Measurements from ENCODE around the gene HS2ST1. TPM values are rescaled to one million over a fixed set of nuclear protein-coding genes. Genes with fewer than 3 reads are reported as not detected.

The HS2ST1 gene
- total and polyA plus RNA-seq, 10 of the 15 experiments (the other 5 are each of a cell fraction or from before 2014, with no cell fraction given): 5.4 to 30.8 (median 18.6) TPM

- Histone ChIP-seq H3K4me2 (ENCODE audit: control insufficient read depth, insufficient read depth) (no peak overlapping the region), H3K27ac (ENCODE audit: control insufficient read depth, insufficient read depth) (no peak overlapping the region), H3K27me3 (replicated peaks in 1 of 2; ENCODE audit: control insufficient read depth in 2 of 2, insufficient read depth in 2 of 2, low read length in 1 of 2) (no peaks in the 10 kb centered on the region), H3K9me3 (replicated peaks; ENCODE audit: control insufficient read depth, insufficient read depth, low read length) (no peaks in the 10 kb centered on the region), H3K79me2 (ENCODE audit: control insufficient read depth, insufficient read depth, low read length) (peaks cover 1% of the 10 kb centered on the region), H3K4me3 (no peak overlapping the region), H4K20me1 (ENCODE audit: control insufficient read depth, insufficient read depth) (no peaks in the 10 kb centered on the region), H3K4me1 (ENCODE audit: control insufficient read depth, insufficient read depth, low read length) (no peaks in the 10 kb centered on the region), H3K36me3 (ENCODE audit: control insufficient read depth in 2 of 2, insufficient read depth in 2 of 2, low read length in 1 of 2) (no peaks in the 10 kb centered on the region), H3K9ac (ENCODE audit: control insufficient read depth, insufficient read depth, low read length) (no peak overlapping the region), H2AFZ (ENCODE audit: control insufficient read depth, low read depth, low read length) (no peak overlapping the region)
- ChIA-PET SMC1A (ENCODE audit: uncharacterized antibody, unreplicated experiment) (interaction anchor here (1.2 to 5.6 kb wide), 4 partner anchors 11 to 239 kb away, joined by 3 to 40 read pairs (median 4); no protein-coding TSS in a partner anchor), RAD21 (ENCODE audit: unreplicated experiment) (interaction anchor here (1.0 kb wide), 1 partner anchor 9 kb away, joined by 3 read pairs; no protein-coding TSS in a partner anchor), POLR2A (no interaction called here), CTCF (interaction anchor here (5.8 kb wide), 1 partner anchor 12 kb away, joined by 42 read pairs; no protein-coding TSS in a partner anchor)
- in situ Hi-C loops (cut with MboI) (no loop called here), intact Hi-C loops (cut with micrococcal nuclease; ENCODE audit: unreplicated experiment) (no loop called here)
- DNase-seq (ENCODE audit: low read depth, low spot score) (no peak), ATAC-seq (no peak), FAIRE-seq (no peak)
- no TSS peak for BruUV-seq (replicated peaks)
- TF ChIP-seq, protein P1, sequence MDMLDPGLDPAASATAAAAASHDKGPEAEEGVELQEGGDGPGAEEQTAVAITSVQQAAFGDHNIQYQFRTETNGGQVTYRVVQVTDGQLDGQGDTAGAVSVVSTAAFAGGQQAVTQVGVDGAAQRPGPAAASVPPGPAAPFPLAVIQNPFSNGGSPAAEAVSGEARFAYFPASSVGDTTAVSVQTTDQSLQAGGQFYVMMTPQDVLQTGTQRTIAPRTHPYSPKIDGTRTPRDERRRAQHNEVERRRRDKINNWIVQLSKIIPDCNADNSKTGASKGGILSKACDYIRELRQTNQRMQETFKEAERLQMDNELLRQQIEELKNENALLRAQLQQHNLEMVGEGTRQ (IDR thresholded peaks at IDR 0.05; ENCODE audit: borderline replicate concordance, low read depth, low read length): no peak
- TF ChIP-seq BRCA1 (IDR thresholded peaks at IDR 0.05; ENCODE audit: low read depth, low read length) (no peak), IKZF1 (conservative IDR thresholded peaks at IDR 0.05) (no peak), YY1 (IDR thresholded peaks at IDR 0.05; ENCODE audit: low read depth, low read length) (no peak), ATF3 (IDR thresholded peaks at IDR 0.05; ENCODE audit: borderline replicate concordance, extremely low read depth, low read depth, low read length) (no peak), MTA3 (IDR thresholded peaks at IDR 0.05; ENCODE audit: borderline replicate concordance, low read length) (no peak), MXI1 (IDR thresholded peaks at IDR 0.05; ENCODE audit: low read depth, low read length) (no peak), GABPA (IDR thresholded peaks at IDR 0.05; ENCODE audit: low read depth) (no peak), ETV6 (conservative IDR thresholded peaks at IDR 0.05 in 1 of 2, IDR thresholded peaks at IDR 0.05 in 1 of 2; ENCODE audit: borderline replicate concordance in 1 of 2, low read depth in 1 of 2) (no peak), SMAD5 (IDR thresholded peaks at IDR 0.05; ENCODE audit: low read depth) (no peak)
Measured at GRCh38 chr1:87072411-87072810, 158.0 kb downstream of the HS2ST1 start.
